Hippocampal formation (tissue), 2 donors: ENCODE data around the gene MAP3K21.

Experiments used
- DNase-seq, 2 donors: peaks; one replicate each; lab custom pipeline; 2025; lab: John Stamatoyannopoulos, UW

Gene MAP3K21

GRCh38 chr1:233389169-233389568 is 61.6 kb downstream of the MAP3K21 start:
- no peak for DNase-seq

- DNase-seq = no peak
Measured at GRCh38 chr1:233389893-233390292, 62.4 kb downstream of the MAP3K21 start.

DNA sequence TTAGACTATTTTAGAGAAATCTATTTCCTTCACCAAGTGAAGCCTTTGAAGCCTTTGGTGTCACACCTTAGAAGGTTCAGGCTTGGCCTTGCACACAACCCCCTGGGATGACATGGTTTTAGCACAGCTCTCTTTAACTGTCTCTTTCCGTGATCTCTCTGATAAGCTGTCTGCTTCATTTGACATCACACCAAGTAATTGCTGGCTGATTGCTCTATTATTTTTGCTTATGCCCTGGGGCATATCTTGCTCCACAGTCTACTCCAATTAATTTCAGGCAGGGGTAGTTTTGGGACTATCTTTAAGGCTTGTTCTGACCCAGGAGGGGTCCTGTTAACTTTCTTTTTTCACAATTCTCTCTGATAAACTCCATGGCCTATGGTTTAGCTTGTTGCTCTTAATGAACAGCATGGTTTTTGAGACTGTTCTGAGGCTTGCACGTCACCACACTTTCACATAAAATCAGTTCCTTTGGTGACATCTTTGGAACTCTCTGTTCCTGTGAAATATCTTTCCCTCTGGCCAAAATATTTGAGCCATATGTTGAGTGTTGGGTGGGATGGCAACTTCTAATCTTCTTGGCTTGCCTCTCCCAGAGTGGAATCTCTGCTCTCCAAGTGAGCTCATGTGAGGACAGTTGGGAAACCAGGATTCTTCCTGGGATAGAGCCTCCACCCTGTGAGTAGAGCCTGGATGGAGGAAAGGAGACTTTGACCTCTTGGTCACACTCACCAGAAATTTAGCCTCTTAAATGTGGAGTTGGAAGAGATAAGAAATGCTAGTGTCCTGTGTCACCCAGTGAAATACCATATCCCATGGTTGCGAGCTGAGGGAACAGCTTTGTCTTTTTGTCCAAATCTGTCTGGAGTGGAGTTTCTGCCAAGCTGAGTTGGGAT is 63.6 kb downstream of the MAP3K21 start:
- DNase-seq = no peak

DNA sequence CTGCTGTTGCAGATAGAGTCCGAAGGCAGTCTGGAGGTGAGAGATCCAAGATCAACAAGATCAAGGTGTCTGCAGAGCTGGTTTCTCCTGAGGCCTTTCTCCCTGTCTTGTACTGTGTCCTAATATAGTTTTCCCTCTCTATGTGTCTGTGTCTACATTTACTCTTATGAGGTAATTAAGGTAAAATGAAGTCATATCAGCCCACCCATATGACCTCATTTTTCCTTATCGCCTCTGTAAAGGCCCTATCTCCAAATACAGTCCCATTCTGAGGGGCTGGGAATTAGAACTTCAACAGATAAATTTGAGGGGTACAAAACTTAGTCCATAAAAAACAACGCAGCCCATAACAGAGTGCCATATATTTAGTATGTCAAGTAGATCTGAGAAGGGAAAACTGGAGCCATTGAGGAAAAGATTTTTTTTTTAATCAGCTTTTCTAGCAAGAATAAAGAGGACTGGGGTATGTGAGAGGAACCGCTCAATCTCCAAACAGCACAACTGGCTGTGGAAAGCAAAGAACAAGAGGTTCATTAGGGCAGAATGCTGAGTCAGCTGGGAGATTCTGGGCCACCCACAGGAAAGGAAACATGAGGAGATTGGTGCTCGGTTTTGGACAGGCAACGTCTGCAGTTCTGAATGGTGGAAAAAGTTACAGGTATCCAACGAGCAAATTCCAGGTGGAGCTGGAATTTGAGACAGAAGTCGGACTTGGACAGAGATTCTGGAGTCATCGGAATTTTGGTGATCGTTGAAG is 65.7 kb downstream of the MAP3K21 start:
- no peak for DNase-seq

DNA sequence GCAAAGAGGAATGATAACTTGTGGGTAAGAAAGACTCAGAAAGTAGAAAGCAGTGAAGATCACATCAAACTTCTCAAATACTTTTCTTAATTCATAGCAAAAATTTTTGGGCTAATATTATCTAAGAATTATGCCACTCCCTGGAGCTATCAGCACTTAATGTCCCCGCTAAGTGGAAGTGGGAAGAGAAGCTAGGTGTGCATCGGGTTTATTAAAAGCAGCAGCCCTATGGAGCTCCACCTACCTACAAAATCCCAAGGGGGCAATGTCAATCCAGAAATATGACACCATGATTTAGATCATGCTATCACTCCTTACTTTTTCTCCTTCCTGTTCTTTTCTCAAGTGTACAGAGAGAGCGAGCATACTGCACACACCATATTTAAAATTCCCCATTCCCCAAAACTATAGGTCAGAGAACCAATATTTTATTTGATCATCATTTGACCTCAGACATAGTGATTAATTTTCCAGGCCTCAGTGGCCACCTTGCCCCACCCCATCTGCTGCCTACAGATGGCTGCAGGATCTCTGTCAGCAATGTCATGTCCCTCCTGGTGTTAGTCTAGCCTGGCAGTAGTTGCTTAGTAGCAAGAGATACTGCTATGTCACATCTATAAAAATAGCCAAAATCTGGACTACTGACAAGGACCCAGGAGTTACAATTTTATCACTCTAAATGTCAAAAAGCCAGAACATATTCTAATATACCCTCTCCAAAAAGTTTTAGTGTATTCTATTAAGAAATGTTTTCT is 66.6 kb downstream of the MAP3K21 start:
- no peak for DNase-seq

GRCh38 chr1:233394860-233395717 is 67.6 kb downstream of the MAP3K21 start:
- peak; percentile 4 to 56 for DNase-seq

DNA sequence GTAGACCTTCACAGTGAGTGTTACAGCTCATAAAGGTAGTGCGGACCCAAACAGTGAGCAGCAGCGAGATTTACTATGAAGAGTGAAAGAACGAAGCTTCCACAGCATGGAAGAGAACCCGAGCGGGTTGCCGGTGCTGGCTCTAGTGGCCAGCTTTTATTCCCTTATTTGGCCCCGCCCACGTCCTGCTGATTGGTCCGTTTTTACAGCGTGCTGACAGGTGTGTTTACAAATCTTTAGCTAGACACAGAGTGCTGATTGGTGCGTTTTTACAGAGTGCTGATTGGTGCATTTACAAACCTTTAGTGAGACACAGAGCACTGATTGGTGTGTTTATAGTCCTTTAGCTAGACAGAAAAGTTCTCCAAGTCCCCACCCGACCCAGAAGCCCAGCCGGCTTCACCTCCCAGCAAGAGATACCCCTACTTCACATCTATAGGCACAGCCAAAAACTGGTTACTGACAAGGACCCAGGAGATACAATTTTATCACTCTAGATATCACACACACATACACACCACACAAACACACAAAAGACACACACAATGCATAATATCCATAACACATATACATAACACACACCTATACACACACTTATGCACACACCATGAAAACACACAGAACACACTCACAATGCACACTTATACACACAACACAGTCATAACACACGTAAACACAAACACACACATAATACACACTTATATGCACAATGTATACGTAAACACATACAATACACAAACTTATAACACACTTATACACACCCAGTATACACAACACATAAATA is 68.5 kb downstream of the MAP3K21 start:
- DNase-seq = no peak

DNA sequence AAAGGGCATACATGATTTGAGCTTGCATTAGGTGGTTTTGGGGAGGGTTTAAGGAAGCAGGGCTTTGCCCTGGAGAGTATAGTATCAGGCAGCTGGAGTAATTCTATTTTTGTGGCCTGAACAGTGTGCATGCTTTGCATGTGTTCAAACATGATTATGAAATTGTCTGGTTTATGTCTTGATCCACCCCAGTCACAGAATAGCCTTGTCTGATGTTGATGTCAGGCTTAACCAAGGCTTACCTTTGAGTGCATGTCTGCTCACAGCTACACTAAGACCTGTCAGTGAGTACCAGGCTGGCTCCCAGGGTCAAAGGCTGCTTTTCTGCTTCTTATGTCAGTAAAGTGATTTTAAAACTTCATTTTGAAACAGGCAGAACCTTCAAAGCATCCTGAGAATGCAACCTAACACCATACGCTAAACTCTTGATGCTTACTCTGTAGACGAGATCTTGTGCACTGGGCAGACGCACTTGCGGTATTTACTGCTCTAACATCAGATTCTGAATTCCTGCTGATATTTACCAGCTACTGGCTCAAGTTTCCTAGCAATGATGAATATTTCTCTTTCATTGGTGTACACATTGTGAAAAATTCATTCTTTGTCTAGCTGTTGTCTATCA is 78.9 kb downstream of the MAP3K21 start:
- DNase-seq = no peak

DNA sequence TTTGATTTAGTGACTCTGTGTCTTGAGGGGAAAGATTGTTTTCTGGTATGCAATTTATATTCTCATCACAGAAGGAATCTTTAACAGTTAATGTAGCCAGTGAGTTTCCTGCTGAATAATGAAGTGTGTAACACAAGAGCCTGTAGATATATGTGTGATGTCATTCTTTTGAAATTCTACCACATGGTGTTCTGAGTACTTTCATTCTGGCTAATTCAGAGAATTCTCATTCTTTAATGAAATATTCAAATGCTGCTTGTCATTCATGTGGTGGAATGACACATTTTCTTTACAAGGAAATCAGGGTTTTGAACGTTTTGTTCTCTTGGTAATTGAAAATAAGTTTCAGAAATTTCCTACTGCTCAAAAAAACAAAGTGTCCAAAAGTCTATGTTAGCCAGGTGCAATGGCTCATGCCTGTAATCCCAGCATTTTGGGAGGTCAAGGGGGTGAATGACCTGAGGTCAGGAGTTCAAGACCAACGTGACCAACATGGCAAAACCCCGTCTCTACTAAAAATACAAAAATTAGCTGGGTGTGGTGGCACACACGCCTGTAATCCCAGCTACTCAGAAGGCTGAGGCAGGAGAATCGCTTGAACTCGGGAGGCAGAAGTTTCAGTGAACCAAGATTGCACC is 79.6 kb downstream of the MAP3K21 start:
- DNase-seq = no peak

DNA sequence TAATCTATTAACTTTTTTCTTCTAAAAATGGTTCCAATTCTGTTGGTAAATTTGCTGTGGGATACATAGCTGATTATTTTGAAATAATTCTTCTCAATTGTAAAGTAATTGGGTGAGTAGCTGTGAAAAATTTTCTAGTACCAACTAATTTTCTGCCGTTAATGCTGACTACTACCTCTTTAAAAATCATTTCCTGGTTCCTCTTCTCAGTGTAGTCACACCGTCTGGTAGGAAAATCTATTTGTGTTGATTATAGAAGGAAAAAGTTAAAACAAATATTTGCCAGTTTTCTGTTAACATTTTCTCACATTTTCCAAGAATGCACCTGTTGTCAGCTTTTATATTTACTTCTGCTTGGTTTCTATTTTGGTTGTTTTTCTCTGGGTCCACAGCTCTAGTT is 82.0 kb downstream of the MAP3K21 start:
- no peak for DNase-seq

- no peak for DNase-seq
Measured at GRCh38 chr1:233410906-233411305, 83.4 kb downstream of the MAP3K21 start.

DNA sequence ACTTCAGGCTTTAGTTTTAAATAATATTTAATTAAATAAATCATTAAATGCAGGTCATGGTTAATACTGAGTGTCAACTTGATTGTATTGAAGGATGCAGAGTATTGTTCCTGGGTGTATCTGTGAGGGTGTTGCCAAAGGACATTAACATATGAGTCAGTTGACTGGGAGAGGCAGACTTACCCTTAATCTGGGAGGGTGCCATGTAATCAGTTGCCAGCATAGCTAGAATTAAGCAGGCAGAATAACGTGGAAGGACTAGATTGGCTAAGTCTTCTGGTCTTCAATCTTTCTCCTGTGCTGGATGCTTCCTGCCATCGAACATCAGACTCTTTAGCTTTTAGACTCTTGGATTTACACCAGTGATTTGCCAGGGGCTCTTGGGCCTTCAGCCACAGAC is 85.3 kb downstream of the MAP3K21 start:
- DNase-seq = no peak

- DNase-seq = no peak
Measured at GRCh38 chr1:233421293-233421692, 93.8 kb downstream of the MAP3K21 start.

GRCh38 chr1:233424779-233425178 is 97.3 kb downstream of the MAP3K21 start:
- DNase-seq = no peak

- DNase-seq = no peak
Measured at GRCh38 chr1:233427907-233428306, 100.4 kb downstream of the MAP3K21 start.

- DNase-seq = no peak
Measured at GRCh38 chr1:233431753-233432403, 104.4 kb downstream of the MAP3K21 start.

DNA sequence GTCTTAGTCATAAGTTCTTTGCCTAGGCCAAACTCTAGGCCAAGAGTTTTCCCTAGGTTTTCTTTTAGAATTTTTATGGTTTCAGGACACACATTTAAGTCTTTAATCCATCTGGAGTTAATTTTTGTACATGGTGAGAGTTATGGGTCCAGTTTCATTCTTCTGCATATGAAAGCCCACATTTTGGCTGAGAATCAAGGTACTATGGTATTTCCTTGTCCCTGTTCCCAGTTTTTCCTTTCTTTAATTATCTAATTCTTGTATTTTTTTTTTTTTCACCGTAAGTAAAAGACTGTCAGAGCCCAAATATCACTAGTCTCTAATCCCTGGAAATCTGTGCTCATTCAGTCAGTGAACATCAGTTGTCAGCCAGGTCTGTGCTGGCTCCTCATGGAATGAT is 105.4 kb downstream of the MAP3K21 start:
- no peak for DNase-seq

GRCh38 chr1:233433436-233434210 is 106.1 kb downstream of the MAP3K21 start:
- no peak for DNase-seq
